ENCODE measurements around the gene KIAA1671. TPM values are rescaled to one million over a fixed set of nuclear protein-coding genes. Genes with fewer than 3 reads are reported as not detected.

Gene KIAA1671
- polyA plus RNA-seq, 3 donors = not detected

DNA sequence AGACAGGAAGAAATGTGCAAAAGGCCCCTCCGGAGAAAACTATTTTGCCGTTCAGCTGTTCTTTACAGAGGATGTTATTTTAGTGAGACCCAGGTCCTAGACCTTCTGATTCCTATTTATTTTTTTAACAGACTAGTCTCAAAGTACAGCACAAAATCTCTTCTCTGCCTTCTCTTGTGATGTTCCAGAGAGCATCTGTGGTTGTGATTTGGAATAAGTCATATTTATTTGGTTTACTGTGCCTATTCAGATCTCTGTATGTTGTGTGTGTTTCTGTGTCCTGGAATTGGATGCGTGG, 26.1 kb upstream of the KIAA1671 start:
- Histone ChIP-seq H2AFZ (ENCODE audit: insufficient read depth, low read depth, low read length, poor library complexity, severe bottlenecking) (no peak overlapping the region), H3K27me3 (ENCODE audit: control insufficient read depth in 2 of 2, insufficient read depth in 2 of 2, low read length in 2 of 2) (no peaks in the 10 kb centered on the region), H3K9ac (ENCODE audit: insufficient read depth, low read length, poor library complexity, severe bottlenecking) (no peak overlapping the region), H3K79me2 (ENCODE audit: insufficient read depth, low read length) (no peaks in the 10 kb centered on the region), H3K4me3 (replicated peaks in 1 of 3; ENCODE audit: low read depth in 2 of 3, low read length in 3 of 3) (no peak overlapping the region), H3K4me2 (replicated peaks; ENCODE audit: extremely low read depth, low read length, poor library complexity, severe bottlenecking) (no peak overlapping the region), H3K27ac (ENCODE audit: low read depth in 1 of 2, low read length in 2 of 2) (no peak overlapping the region), H3K36me3 (replicated peaks in 1 of 2; ENCODE audit: control insufficient read depth in 1 of 2, insufficient read depth in 2 of 2, low read length in 2 of 2) (no peaks in the 10 kb centered on the region), H4K20me1 (ENCODE audit: insufficient read depth, low read length) (no peaks in the 10 kb centered on the region), H3K4me1 (ENCODE audit: control insufficient read depth in 1 of 2, insufficient read depth in 2 of 2, low read length in 2 of 2) (no peaks in the 10 kb centered on the region), H3K9me3 (replicated peaks in 1 of 2; ENCODE audit: control insufficient read depth in 1 of 2, insufficient read depth in 1 of 2, low read length in 2 of 2) (no peaks in the 10 kb centered on the region)
- Mint-ChIP-seq H3K9me3 (peaks cover 0 to 6% (median 2%) of the 10 kb centered on the region in 7 donors), H3K27ac (no peak overlapping the region), H3K27me3 (ENCODE audit: low read depth in 3 of 3) (peaks cover 6 to 23% (median 15%) of the 10 kb centered on the region in 3 donors), H3K4me3 (no peak overlapping the region), H3K36me3 (no peaks in the 10 kb centered on the region), H3K4me1 (no peaks in the 10 kb centered on the region)
- intact Hi-C loops (cut with micrococcal nuclease) = no loop called here
- WGBS (ENCODE audit: insufficient coverage) = 86% methylated on average over 1 of the region's 3 CpGs
- TF ChIP-seq, protein P1, sequence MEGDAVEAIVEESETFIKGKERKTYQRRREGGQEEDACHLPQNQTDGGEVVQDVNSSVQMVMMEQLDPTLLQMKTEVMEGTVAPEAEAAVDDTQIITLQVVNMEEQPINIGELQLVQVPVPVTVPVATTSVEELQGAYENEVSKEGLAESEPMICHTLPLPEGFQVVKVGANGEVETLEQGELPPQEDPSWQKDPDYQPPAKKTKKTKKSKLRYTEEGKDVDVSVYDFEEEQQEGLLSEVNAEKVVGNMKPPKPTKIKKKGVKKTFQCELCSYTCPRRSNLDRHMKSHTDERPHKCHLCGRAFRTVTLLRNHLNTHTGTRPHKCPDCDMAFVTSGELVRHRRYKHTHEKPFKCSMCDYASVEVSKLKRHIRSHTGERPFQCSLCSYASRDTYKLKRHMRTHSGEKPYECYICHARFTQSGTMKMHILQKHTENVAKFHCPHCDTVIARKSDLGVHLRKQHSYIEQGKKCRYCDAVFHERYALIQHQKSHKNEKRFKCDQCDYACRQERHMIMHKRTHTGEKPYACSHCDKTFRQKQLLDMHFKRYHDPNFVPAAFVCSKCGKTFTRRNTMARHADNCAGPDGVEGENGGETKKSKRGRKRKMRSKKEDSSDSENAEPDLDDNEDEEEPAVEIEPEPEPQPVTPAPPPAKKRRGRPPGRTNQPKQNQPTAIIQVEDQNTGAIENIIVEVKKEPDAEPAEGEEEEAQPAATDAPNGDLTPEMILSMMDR (IDR thresholded peaks at IDR 0.05) = no peak
- DNase-seq = no peak

DNA sequence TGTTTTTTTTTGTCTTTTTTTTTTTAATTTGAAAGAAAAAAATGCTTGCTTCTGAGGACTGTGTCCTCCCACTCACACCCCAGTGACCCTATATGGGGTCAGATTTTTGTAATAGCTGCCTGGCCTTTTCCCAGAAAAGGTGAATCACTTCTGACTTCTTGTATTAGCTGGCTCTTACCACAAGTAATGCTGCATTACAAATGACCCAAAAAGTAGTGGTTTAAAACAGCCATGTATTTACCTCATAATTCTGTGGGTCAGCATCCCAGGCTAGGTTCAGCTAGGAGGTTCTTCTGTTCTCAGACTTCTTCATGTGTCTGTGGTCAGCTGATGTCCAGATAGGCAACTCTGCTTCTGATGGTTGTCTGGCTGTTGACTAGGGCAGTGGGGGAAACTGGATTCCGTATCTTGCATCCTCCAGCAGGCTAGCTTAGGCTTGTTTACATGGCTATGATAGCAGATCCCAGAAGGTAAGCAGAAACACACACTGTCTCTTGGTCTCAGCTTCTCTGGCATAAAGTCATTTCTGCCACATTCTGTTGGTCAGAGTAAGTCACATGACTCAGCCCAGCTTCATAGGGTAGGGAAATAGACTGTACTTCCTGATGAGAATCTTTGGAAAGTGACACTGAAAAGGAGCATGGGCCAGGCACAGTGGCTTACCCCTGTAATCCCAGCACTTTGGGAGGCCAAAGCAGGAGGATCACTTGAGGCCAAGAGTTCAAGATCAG, 25.5 kb upstream of the KIAA1671 start:
- H3K4me1 ChIP-seq (ENCODE audit: control insufficient read depth in 1 of 2, insufficient read depth in 2 of 2, low read length in 2 of 2) = no peaks in the 10 kb centered on the region
- no peak overlapping the region for H3K4me3 ChIP-seq (replicated peaks in 1 of 3; ENCODE audit: low read depth in 2 of 3, low read length in 3 of 3)
- no peak overlapping the region for H3K4me3 Mint-ChIP-seq
- peaks cover 0 to 6% (median 2%) of the 10 kb centered on the region in 7 donors for H3K9me3 Mint-ChIP-seq
- H3K36me3 ChIP-seq (replicated peaks in 1 of 2; ENCODE audit: control insufficient read depth in 1 of 2, insufficient read depth in 2 of 2, low read length in 2 of 2) = no peaks in the 10 kb centered on the region
- H3K27me3 ChIP-seq (ENCODE audit: control insufficient read depth in 2 of 2, insufficient read depth in 2 of 2, low read length in 2 of 2) = no peaks in the 10 kb centered on the region
- peaks cover 6 to 23% (median 15%) of the 10 kb centered on the region in 3 donors for H3K27me3 Mint-ChIP-seq (ENCODE audit: low read depth in 3 of 3)
- TF ChIP-seq, protein P1 (IDR thresholded peaks at IDR 0.05) = no peak
- H3K27ac Mint-ChIP-seq = no peak overlapping the region
- H3K27ac ChIP-seq (ENCODE audit: low read depth in 1 of 2, low read length in 2 of 2) = no peak overlapping the region
- no peak overlapping the region for H3K9ac ChIP-seq (ENCODE audit: insufficient read depth, low read length, poor library complexity, severe bottlenecking)
- H3K9me3 ChIP-seq (replicated peaks in 1 of 2; ENCODE audit: control insufficient read depth in 1 of 2, insufficient read depth in 1 of 2, low read length in 2 of 2) = no peaks in the 10 kb centered on the region
- intact Hi-C loops (cut with micrococcal nuclease) = no loop called here
- H3K79me2 ChIP-seq (ENCODE audit: insufficient read depth, low read length) = no peaks in the 10 kb centered on the region
- 100% methylated on average over 1 of the region's 1 CpG for WGBS (ENCODE audit: insufficient coverage)
- no peak overlapping the region for H3K4me2 ChIP-seq (replicated peaks; ENCODE audit: extremely low read depth, low read length, poor library complexity, severe bottlenecking)
- H3K36me3 Mint-ChIP-seq = no peaks in the 10 kb centered on the region
- no peaks in the 10 kb centered on the region for H3K4me1 Mint-ChIP-seq
- no peak for DNase-seq
- no peak overlapping the region for H2AFZ ChIP-seq (ENCODE audit: insufficient read depth, low read depth, low read length, poor library complexity, severe bottlenecking)
- no peaks in the 10 kb centered on the region for H4K20me1 ChIP-seq (ENCODE audit: insufficient read depth, low read length)

Measured in CD14-positive monocyte (primary cell).